Vagina (tissue), 2 donors: ENCODE data around the gene TIGIT.

Source experiments
- POLR2A ChIP-seq, 2 donors: fragments of 450-650 bp; IDR thresholded peaks; one replicate each; pipeline ENCODE4 v1.6.1; 2017; ENCODE audit warnings: antibody characterized with exemption in 2 of 2, mild to moderate bottlenecking in 2 of 2, moderate library complexity in 2 of 2
- TF ChIP-seq, protein P1 (sequence below), 3 experiments: fragments of 450-650 bp in 2 of 3; fragments of 200-600 bp in 1 of 3; sonication (generic) in 1 of 3; IDR thresholded peaks; one replicate each; pipeline ENCODE4 v1.5.1; 2017 to 2019; ENCODE audit warnings: antibody characterized with exemption in 3 of 3, mild to moderate bottlenecking in 2 of 3, moderate library complexity in 2 of 3

GRCh38 chr3:114290911-114291901 lies 2.6 kb upstream of the TIGIT start:
- TF ChIP-seq, protein P1, sequence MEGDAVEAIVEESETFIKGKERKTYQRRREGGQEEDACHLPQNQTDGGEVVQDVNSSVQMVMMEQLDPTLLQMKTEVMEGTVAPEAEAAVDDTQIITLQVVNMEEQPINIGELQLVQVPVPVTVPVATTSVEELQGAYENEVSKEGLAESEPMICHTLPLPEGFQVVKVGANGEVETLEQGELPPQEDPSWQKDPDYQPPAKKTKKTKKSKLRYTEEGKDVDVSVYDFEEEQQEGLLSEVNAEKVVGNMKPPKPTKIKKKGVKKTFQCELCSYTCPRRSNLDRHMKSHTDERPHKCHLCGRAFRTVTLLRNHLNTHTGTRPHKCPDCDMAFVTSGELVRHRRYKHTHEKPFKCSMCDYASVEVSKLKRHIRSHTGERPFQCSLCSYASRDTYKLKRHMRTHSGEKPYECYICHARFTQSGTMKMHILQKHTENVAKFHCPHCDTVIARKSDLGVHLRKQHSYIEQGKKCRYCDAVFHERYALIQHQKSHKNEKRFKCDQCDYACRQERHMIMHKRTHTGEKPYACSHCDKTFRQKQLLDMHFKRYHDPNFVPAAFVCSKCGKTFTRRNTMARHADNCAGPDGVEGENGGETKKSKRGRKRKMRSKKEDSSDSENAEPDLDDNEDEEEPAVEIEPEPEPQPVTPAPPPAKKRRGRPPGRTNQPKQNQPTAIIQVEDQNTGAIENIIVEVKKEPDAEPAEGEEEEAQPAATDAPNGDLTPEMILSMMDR (IDR thresholded peaks at IDR 0.05): peak; percentile 38 to 59 (median 45)
- TF ChIP-seq POLR2A (IDR thresholded peaks at IDR 0.05): no peak
